Stimulated activated CD8-positive, alpha-beta memory T cell treated with anti-CD3 and anti-CD28 coated beads, Interleukin-15, amount 100 ng/mL, for 1 hour (primary cell): ENCODE results near the gene DHRS9.

Experiments used
- DNase-seq: peaks from one replicate; pipeline ENCODE4 v3.0.0-alpha.2; 2020; ENCODE audit warnings: low read depth

DHRS9 gene

GRCh38 chr2:169065864-169066517 lies 3.4 kb upstream of the DHRS9 start:
- DNase-seq, result no peak

- DNase-seq, result no peak
Measured at GRCh38 chr2:169066897-169067296, 2.5 kb upstream of the DHRS9 start.

- no peak for DNase-seq
Measured at GRCh38 chr2:169069833-169070232, 470 bp downstream of the DHRS9 start.

GRCh38 chr2:169071455-169071854 lies 2.1 kb downstream of the DHRS9 start:
- no peak for DNase-seq

GRCh38 chr2:169072163-169072925 lies 3.0 kb downstream of the DHRS9 start:
- DNase-seq, result no peak

- no peak for DNase-seq
Measured at GRCh38 chr2:169073211-169073962, 4.0 kb downstream of the DHRS9 start.

- no peak for DNase-seq
Measured at GRCh38 chr2:169073963-169074751, 4.8 kb downstream of the DHRS9 start.

- DNase-seq, result no peak
Measured at GRCh38 chr2:169077674-169078240, 8.4 kb downstream of the DHRS9 start.

- no peak for DNase-seq
Measured at GRCh38 chr2:169080250-169081069, 11.1 kb downstream of the DHRS9 start.

GRCh38 chr2:169081551-169081950 lies 12.2 kb downstream of the DHRS9 start:
- no peak for DNase-seq

- DNase-seq, result no peak
Measured at GRCh38 chr2:169082995-169083394, 13.6 kb downstream of the DHRS9 start.

GRCh38 chr2:169086893-169087467 lies 17.6 kb downstream of the DHRS9 start:
- DNase-seq, result no peak

- DNase-seq, result no peak
Measured at GRCh38 chr2:169087757-169088379, 18.5 kb downstream of the DHRS9 start.

GRCh38 chr2:169089182-169089581 lies 19.8 kb downstream of the DHRS9 start:
- DNase-seq, result no peak

- DNase-seq, result no peak
Measured at GRCh38 chr2:169090133-169090820, 20.9 kb downstream of the DHRS9 start.

GRCh38 chr2:169091256-169091655 lies 21.9 kb downstream of the DHRS9 start:
- no peak for DNase-seq

GRCh38 chr2:169091761-169092519 lies 22.6 kb downstream of the DHRS9 start:
- DNase-seq, result no peak

GRCh38 chr2:169093535-169093934 lies 24.2 kb downstream of the DHRS9 start:
- DNase-seq, result no peak

GRCh38 chr2:169094676-169095075 lies 25.3 kb downstream of the DHRS9 start:
- no peak for DNase-seq
